ENCODE data around the gene GLP2R.

GLP2R gene

GRCh38 chr17:9859781-9860180 lies 34.1 kb downstream of the GLP2R start:
- no peak for DNase-seq

- DNase-seq = no peak
Observed at GRCh38 chr17:9860851-9861250, 35.1 kb downstream of the GLP2R start.

- DNase-seq = no peak
Observed at GRCh38 chr17:9862220-9862619, 36.5 kb downstream of the GLP2R start.

GRCh38 chr17:9862949-9863348 lies 37.2 kb downstream of the GLP2R start:
- no peak for DNase-seq

- DNase-seq = no peak
Observed at GRCh38 chr17:9865586-9865985, 39.9 kb downstream of the GLP2R start.

- no peak for DNase-seq
Observed at GRCh38 chr17:9868552-9868951, 42.8 kb downstream of the GLP2R start.

- no peak for DNase-seq
Observed at GRCh38 chr17:9872852-9873251, 47.1 kb downstream of the GLP2R start.

- no peak for DNase-seq
Observed at GRCh38 chr17:9874722-9875121, 49.0 kb downstream of the GLP2R start.

GRCh38 chr17:9875441-9875840 lies 49.7 kb downstream of the GLP2R start:
- DNase-seq = no peak

- no peak for DNase-seq
Observed at GRCh38 chr17:9878356-9878755, 52.6 kb downstream of the GLP2R start.

- no peak for DNase-seq
Observed at GRCh38 chr17:9878786-9879525, 53.2 kb downstream of the GLP2R start.

- DNase-seq = no peak
Observed at GRCh38 chr17:9880582-9880999, 54.9 kb downstream of the GLP2R start.

- no peak for DNase-seq
Observed at GRCh38 chr17:9883451-9883850, 57.7 kb downstream of the GLP2R start.

- DNase-seq = no peak
Observed at GRCh38 chr17:9886141-9886930, 60.6 kb downstream of the GLP2R start.

- DNase-seq = no peak
Observed at GRCh38 chr17:9887508-9887907, 61.8 kb downstream of the GLP2R start.

- DNase-seq = peak; percentile 19 to 36
Observed at GRCh38 chr17:9890124-9890523, 64.4 kb downstream of the GLP2R start.

GRCh38 chr17:9893411-9894012 lies 67.8 kb downstream of the GLP2R start:
- no peak for DNase-seq

- no peak for DNase-seq
Observed at GRCh38 chr17:9894231-9894630, 68.5 kb downstream of the GLP2R start.

- no peak for DNase-seq
Observed at GRCh38 chr17:9895923-9896322, 70.2 kb downstream of the GLP2R start.

GRCh38 chr17:9897372-9897968 lies 71.7 kb downstream of the GLP2R start:
- DNase-seq = no peak

GRCh38 chr17:9898812-9899211 lies 73.1 kb downstream of the GLP2R start:
- no peak for DNase-seq

GRCh38 chr17:9899280-9900043 lies 73.7 kb downstream of the GLP2R start:
- DNase-seq = no peak
